Skeletal muscle tissue (tissue), 4 donors: Measurements from ENCODE around the gene TPRG1. TPM values are rescaled to one million over a fixed set of nuclear protein-coding genes. Genes with fewer than 3 reads are reported as not detected.

ENCODE experiments used
- H3K27ac ChIP-seq: one replicate; pipeline ENCODE4 v1.7.0; 2013; ENCODE audit warnings: mild to moderate bottlenecking, low read depth, low read length, inconsistent platforms
- H3K27me3 ChIP-seq, 3 donors: one replicate each; pipeline ENCODE4 v1.7.0; 2013; ENCODE audit warnings: low read length in 3 of 3; ENCODE audit not compliant: control insufficient read depth in 3 of 3, insufficient read depth in 3 of 3
- H3K36me3 ChIP-seq, 3 donors: one replicate each; pipeline ENCODE4 v1.7.0; 2013; ENCODE audit warnings: low read length in 3 of 3; ENCODE audit not compliant: control insufficient read depth in 3 of 3, insufficient read depth in 3 of 3
- H3K4me1 ChIP-seq, 3 donors: one replicate each; pipeline ENCODE4 v1.7.0; 2013; ENCODE audit warnings: low read length in 3 of 3, mild to moderate bottlenecking in 3 of 3; ENCODE audit not compliant: control insufficient read depth in 3 of 3, insufficient read depth in 3 of 3
- H3K4me3 ChIP-seq, 3 donors: one replicate each; pipeline ENCODE4 v1.7.0; 2013; ENCODE audit warnings: low read length in 3 of 3
- H3K9ac ChIP-seq, 3 donors: one replicate each; pipeline ENCODE4 v1.7.0; 2013; ENCODE audit warnings: low read length in 3 of 3, mild to moderate bottlenecking in 3 of 3, moderate library complexity in 2 of 3, low read depth in 1 of 3
- H3K9me3 ChIP-seq, 3 donors: one replicate each; pipeline ENCODE4 v1.7.0; 2013; ENCODE audit warnings: low read length in 3 of 3; ENCODE audit not compliant: control insufficient read depth in 3 of 3
- total RNA-seq: library from RNA; depleted of rRNA; stranded (reverse); fragments of >200 nt; gene quantifications from one replicate; pipeline ENCODE4 v1.2.3, GENCODE V29; 2014
- donor health status: Osteomylitis.

The TPRG1 gene
- total RNA-seq, 1 donor from 2014 or later = 6.8 TPM

- Histone ChIP-seq H3K9ac (no peak overlapping the region), H3K27me3 (no peaks in the 10 kb centered on the region), H3K9me3 (no peaks in the 10 kb centered on the region), H3K36me3 (no peaks in the 10 kb centered on the region), H3K4me1 (no peaks in the 10 kb centered on the region), H3K27ac (no peak overlapping the region), H3K4me3 (no peak overlapping the region)
Measured at GRCh38 chr3:189186101-189186500, 14.3 kb downstream of the TPRG1 start.

- Histone ChIP-seq H3K27me3 (no peaks in the 10 kb centered on the region), H3K9ac (no peak overlapping the region), H3K4me1 (no peaks in the 10 kb centered on the region), H3K4me3 (no peak overlapping the region), H3K27ac (no peak overlapping the region), H3K9me3 (peaks cover 0 to under 1% (median 0%) of the 10 kb centered on the region in 3 donors), H3K36me3 (no peaks in the 10 kb centered on the region)
Measured at GRCh38 chr3:189188466-189188865, 16.7 kb downstream of the TPRG1 start.

GRCh38 chr3:189192725-189193124 lies 21.0 kb downstream of the TPRG1 start:
- Histone ChIP-seq H3K9me3 (peaks cover 0 to 5% (median 0%) of the 10 kb centered on the region in 3 donors), H3K4me3 (no peak overlapping the region), H3K9ac (no peak overlapping the region)

GRCh38 chr3:189195302-189195701 lies 23.5 kb downstream of the TPRG1 start:
- Histone ChIP-seq H3K4me1 (no peaks in the 10 kb centered on the region), H3K9me3 (peaks cover 0 to 5% (median 0%) of the 10 kb centered on the region in 3 donors), H3K4me3 (no peak overlapping the region), H3K27me3 (no peaks in the 10 kb centered on the region), H3K27ac (no peak overlapping the region), H3K36me3 (no peaks in the 10 kb centered on the region), H3K9ac (no peak overlapping the region)

More at GRCh38 chr3:189192725-189193124, 21.0 kb downstream of the TPRG1 start:
- Histone ChIP-seq H3K4me1 (no peaks in the 10 kb centered on the region), H3K27me3 (no peaks in the 10 kb centered on the region), H3K36me3 (no peaks in the 10 kb centered on the region), H3K27ac (no peak overlapping the region)

- no peaks in the 10 kb centered on the region for H3K4me1 ChIP-seq
- H3K27me3 ChIP-seq = no peaks in the 10 kb centered on the region
- no peak overlapping the region for H3K9ac ChIP-seq
- no peak overlapping the region for H3K27ac ChIP-seq
- H3K9me3 ChIP-seq = no peaks in the 10 kb centered on the region
- no peaks in the 10 kb centered on the region for H3K36me3 ChIP-seq
- H3K4me3 ChIP-seq = no peak overlapping the region
Measured at GRCh38 chr3:189202106-189202505, 30.3 kb downstream of the TPRG1 start.

GRCh38 chr3:189202583-189202982 lies 30.8 kb downstream of the TPRG1 start:
- Histone ChIP-seq H3K4me3 (no peak overlapping the region), H3K36me3 (no peaks in the 10 kb centered on the region), H3K27ac (no peak overlapping the region), H3K9me3 (no peaks in the 10 kb centered on the region), H3K4me1 (no peaks in the 10 kb centered on the region), H3K9ac (peak overlapping the region in 1 of 3 donors; percentile 20), H3K27me3 (no peaks in the 10 kb centered on the region)

GRCh38 chr3:189204167-189204866 lies 32.5 kb downstream of the TPRG1 start:
- Histone ChIP-seq H3K36me3 (no peaks in the 10 kb centered on the region), H3K27ac (no peak overlapping the region), H3K9me3 (no peaks in the 10 kb centered on the region), H3K9ac (no peak overlapping the region), H3K27me3 (no peaks in the 10 kb centered on the region), H3K4me3 (no peak overlapping the region), H3K4me1 (no peaks in the 10 kb centered on the region)

GRCh38 chr3:189204937-189205336 lies 33.2 kb downstream of the TPRG1 start:
- Histone ChIP-seq H3K9me3 (no peaks in the 10 kb centered on the region), H3K4me1 (no peaks in the 10 kb centered on the region), H3K27me3 (no peaks in the 10 kb centered on the region), H3K36me3 (no peaks in the 10 kb centered on the region), H3K27ac (no peak overlapping the region), H3K9ac (no peak overlapping the region), H3K4me3 (no peak overlapping the region)

- Histone ChIP-seq H3K4me1 (no peaks in the 10 kb centered on the region), H3K4me3 (no peak overlapping the region), H3K9ac (no peak overlapping the region), H3K27me3 (no peaks in the 10 kb centered on the region), H3K36me3 (peaks cover 0 to 3% (median 0%) of the 10 kb centered on the region in 3 donors), H3K27ac (no peak overlapping the region), H3K9me3 (no peaks in the 10 kb centered on the region)
Measured at GRCh38 chr3:189210251-189210770, 38.5 kb downstream of the TPRG1 start.

- Histone ChIP-seq H3K36me3 (peaks cover 0 to 5% (median 0%) of the 10 kb centered on the region in 3 donors), H3K27ac (no peak overlapping the region), H3K27me3 (no peaks in the 10 kb centered on the region), H3K4me1 (no peaks in the 10 kb centered on the region), H3K9ac (no peak overlapping the region), H3K9me3 (no peaks in the 10 kb centered on the region), H3K4me3 (no peak overlapping the region)
Measured at GRCh38 chr3:189212681-189213080, 40.9 kb downstream of the TPRG1 start.
